DMS79 treated with DMSO at 0.1 percent for 48 hours (cell line): ENCODE measurements around the gene GAGE10.
A peak's percentile ranks its signal among the peaks of the same experiment; 100 is the strongest.

Experiments used
- DNase-seq: peaks from one replicate; lab custom pipeline; 2025; lab: John Stamatoyannopoulos, UW

The GAGE10 gene, protein sequence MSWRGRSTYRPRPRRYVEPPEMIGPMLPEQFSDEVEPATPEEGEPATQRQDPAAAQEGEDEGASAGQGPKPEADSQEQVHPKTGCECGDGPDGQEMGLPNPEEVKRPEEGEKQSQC

GRCh38 chrX:49303346-49303745, at the start of gene GAGE10:
TSS of gene GAGE10 (plus strand) at chrX:49303646. CDS start at chrX:49304860, 1,214 bp downstream.
- no peak for DNase-seq

GRCh38 chrX:49254639-49255038, 48.8 kb upstream of the GAGE10 start:
- DNase-seq: no peak

GRCh38 chrX:49256268-49256995, 47.0 kb upstream of the GAGE10 start:
- no peak for DNase-seq

GRCh38 chrX:49257074-49257790, 46.2 kb upstream of the GAGE10 start:
- DNase-seq: no peak

- DNase-seq: no peak
These were observed 45.3 kb upstream of the GAGE10 start for GRCh38 chrX:49257846-49258748.

DNA sequence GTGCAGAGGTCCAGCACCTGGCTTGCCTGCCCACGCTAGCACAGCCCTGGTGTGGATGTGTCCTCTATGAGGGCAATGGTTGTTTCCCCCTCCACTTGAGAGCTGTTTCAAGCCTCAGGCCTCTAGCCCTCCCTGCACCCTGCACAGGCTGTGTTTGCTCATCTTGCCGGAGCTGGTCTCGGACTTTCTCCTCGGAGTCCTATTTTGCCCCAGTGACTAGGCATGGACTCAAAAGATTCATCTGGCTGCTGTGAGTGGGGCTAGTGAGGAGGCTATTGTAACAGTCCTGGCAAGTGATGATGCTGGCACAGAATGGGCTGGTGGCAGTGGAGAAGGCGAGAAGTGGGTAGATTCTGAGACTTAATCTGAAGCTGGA, 44.7 kb upstream of the GAGE10 start:
- no peak for DNase-seq

- DNase-seq: no peak
These were observed 43.0 kb upstream of the GAGE10 start for GRCh38 chrX:49260221-49260985.

GRCh38 chrX:49262603-49263002, 40.8 kb upstream of the GAGE10 start:
- DNase-seq: no peak

DNA sequence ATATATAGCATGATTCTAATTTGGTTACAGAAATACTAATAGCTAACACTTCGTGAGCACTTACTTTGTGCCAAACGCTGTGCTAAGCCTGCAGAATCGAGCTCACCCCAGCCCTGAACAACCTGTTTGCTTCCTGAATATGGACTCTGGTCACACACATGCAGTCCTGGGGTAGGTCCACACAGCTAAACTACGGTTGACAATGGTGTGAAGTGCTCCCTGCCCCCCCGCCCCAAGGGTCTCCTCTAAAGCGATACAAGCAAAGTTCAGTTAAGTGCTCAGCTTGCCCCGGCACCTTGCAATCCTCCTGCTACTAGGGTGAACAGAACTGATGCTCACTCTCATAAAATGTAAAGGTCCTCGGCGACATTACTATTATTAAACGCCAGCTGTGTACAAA, 39.8 kb upstream of the GAGE10 start:
- no peak for DNase-seq

- no peak for DNase-seq
These were observed 39.0 kb upstream of the GAGE10 start, which contains the start of gene FOXP3 for GRCh38 chrX:49264460-49264859. TSS of gene FOXP3 (minus strand) at chrX:49264710. CDS start at chrX:49258505, 6,205 bp downstream.

DNA sequence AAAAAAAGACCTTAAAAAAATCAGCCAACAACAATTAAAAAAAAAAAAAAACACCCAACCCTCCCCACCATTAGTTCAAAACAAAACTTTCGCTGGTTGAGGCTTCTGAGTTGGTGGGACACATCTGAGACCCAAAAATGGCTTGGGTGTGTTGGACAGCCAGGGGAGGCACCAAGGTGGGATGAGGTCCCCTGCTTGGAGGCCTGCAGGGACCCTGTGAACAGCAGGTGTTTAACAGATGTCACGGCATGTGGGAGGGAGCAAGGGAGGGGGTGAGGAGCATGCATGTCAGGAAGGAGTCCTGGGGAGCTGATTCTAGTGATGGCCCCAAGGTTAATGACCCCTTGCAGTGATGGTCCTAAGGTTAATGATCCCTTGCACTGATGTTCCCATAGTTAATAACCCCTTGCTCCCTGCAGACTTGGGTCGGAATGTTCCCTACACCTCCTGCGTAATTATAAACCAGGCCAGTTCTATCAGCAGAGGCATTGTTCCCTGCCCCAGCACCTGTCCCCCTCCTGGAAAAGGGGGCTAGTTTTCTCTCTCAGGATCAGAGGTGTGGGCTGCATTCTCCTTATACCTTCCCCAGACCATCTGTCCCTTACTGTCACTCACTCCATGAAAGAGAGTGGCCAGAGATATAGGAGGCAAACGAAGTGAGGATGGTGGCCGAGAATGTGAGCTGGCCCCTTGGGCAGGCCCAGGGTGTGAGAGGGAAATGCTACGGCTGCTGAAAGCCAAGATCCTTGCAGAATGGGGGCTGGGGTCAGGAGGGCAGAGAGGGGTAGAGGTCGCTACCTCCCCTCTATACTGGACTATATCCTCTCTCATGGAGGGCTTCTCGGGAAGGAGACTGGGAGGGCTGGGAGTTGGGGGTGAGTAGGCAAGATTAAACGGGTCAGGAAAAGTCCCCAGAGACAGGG, 36.7 kb upstream of the GAGE10 start:
- no peak for DNase-seq

DNA sequence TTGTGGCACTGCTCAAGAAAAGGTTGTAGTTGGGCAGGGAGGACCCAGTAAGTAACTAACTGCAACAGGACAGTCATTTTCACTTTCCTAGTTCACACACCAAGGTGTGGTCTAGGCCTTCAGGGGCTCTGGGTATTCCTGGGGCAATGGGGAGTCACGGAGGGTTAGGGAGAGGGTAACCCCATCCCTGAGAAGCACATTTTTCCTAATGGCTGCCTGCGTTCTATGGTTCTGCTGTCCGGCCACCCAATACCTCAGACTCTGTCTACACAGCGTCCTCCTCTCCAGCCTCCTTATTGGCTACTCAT, 34.8 kb upstream of the GAGE10 start:
- no peak for DNase-seq

DNA sequence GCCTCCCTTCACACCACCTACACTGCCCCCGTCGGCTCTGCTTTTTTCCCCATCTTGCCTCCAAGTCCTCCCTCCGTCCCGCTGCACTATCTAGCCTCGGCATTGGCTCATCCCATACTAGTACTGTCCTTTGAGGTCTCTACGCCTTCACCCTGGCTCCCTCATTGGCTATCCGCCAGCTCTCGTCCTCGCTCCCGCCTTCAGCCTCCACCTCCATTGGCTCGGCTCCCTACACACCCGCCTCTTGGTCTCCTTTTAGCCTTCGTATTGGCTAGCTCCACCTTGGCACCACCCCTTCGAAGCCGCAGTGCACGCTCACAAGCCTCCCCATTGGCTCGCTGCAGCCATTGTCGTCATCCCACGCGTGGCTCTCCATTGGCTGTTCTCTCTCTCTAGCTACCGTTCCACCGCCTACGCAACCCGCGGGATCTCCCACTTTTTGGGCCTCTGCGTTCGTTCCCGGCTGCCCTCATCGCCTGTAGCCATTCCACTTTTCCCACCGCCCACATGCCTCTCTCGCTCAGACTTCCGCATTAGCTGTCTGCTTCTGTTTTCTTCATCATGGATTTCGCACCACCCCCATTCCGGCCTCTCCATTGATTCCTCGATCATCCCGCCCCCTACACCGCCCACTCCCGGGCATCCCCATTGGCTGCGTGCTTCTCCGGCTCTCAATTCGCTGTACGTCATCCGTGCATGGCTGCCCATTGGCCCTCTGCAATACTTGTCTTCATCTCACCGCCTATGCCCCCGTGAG, 34.3 kb upstream of the GAGE10 start:
- DNase-seq: peak; percentile 93

DNA sequence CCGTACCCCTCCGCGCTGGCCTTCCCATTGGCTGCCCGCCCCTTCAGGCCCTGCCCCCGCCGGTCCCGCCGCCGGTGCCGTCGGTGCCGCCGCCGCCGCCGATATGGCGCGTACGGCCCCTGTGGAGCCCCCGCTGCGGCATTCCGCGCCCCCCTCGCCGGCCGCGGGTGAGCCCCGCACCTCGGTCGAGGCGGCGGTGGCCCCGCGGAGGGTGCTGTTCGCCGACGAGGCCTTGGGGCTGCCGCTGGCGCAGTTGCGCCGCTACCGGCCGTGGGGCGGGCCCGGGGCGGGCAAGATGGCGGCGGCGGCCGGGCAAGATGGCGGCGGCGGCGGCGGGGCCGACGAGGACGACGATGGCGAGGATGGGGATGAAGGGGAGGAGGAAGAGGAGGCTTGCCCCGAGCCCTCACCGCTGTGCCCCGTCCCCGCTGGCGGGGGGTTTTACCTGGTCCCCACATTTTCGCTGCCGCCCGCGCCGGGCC, 33.6 kb upstream of the GAGE10 start, which contains the start of gene PPP1R3F:
TSS of gene PPP1R3F (plus strand) at position 27 of the 482 bp plus-strand sequence. CDS start at position 104, 77 bp downstream.
- DNase-seq: no peak

- no peak for DNase-seq
These were observed 33.1 kb upstream of the GAGE10 start for GRCh38 chrX:49270249-49270921.

DNA sequence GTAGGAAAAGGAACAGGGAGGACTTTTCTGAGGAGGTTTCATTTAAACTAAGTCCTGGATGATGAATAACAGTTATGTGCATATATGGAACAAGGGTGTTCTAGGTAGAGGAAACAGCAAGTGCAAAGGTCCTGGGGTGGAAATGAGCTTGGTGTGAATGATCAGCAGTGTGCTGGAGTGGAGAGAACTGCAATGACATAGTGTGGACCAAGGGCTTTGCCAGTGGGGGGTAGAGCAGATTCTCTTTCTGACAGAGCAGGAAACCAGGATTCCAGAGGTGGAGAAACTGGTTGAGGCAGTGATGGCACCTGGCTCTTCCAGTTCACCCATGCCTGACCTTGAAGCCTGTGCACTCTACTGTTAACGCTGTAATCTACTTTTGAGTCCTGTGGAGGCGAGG, 32.1 kb upstream of the GAGE10 start:
- no peak for DNase-seq

GRCh38 chrX:49272421-49272820, 31.0 kb upstream of the GAGE10 start:
- no peak for DNase-seq

DNA sequence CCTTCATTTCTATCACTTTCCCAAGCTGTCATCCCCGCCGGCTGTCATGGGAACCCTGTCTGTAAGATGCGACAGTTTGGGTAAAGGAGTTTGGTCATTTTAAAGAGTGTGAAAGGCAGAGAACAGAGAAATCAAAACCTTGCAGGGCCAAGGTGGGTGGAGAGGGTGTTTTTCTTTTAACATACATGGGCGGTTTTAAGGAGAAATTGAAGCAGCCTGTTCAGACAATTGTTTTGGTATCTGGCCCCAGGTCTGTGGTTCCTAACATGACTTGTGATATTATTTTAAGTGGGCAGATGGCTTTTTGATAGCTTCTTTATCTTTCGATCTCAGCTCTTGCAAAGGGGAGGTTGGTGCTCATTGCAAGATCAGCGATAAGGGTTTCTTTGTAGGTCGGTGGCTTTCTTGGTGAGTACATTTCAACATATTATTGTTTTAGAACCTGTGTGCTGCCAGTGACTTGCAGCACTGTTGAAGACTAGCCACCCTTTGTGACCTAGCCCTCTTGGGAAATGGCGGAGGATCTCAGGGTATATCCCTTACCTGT, 30.2 kb upstream of the GAGE10 start:
- no peak for DNase-seq

GRCh38 chrX:49276207-49276606, 27.2 kb upstream of the GAGE10 start:
- DNase-seq: no peak
